Frontal cortex (tissue), 4 donors: ENCODE results near the gene SPOCK2. TPM values are rescaled to one million over a fixed set of nuclear protein-coding genes. Genes with fewer than 3 reads are reported as not detected.

Experiments used
- DNase-seq, 2 donors: peaks; one replicate each; pipeline ENCODE4 v3.0.0; 2012; ENCODE audit warnings: low spot score in 2 of 2
- FAIRE-seq: peaks from 2 replicates; lab custom pipeline; 2012; peaks lifted over from hg19 to GRCh38; lab: Jason Lieb, UNC
- total RNA-seq: library from RNA; depleted of rRNA; stranded (reverse); fragments of >200 nt; gene quantifications from one replicate; pipeline ENCODE4 v1.2.3, GENCODE V29; 2014
- donor health status: control.
- donor health status: control.
- donor health status: control.

SPOCK2 gene
- total RNA-seq, 1 donor from 2014 or later, result 26.9 TPM

DNA sequence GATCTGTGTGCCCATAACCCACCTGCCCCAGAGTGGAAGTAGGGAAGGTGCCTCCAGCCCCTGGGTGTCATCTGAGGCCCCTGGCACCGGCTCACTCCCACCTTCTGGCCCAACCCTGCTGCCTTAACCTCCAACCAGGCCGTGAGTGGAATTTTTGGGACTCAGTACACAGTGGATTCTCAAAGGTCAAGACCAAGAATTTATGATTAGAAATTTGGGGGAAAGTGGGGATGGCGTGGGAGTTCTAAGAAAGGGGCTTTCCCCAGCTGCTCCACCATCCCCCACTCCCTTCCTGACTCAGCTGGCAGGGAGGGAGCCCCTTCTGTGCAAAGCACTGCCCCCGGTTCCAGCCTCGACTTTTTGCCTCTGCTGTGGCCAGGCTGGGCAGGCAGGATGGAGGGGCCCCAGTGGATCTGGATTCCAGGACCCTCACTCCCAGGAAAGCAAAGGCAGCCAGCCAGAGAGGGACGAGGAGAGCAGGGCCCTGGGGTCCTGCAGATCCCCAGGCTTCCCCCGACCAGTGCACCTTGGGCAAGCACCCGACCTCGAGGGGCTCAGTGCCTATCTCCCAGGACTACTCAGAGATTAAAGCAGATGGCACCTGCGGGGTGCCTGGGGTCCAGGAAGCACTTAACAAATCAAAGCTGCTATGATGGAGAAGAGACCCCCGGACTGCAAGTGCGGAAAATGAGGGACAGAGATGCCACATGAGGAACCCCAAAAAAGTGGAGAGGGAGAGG, 12.8 kb downstream of the SPOCK2 start:
- no peak for FAIRE-seq
- DNase-seq, result no peak

- DNase-seq (no peak), FAIRE-seq (no peak)
Observed at GRCh38 chr10:72074574-72075375, 13.6 kb downstream of the SPOCK2 start.

- FAIRE-seq, result no peak
- no peak for DNase-seq
Observed at GRCh38 chr10:72073708-72074573, 14.4 kb downstream of the SPOCK2 start.

GRCh38 chr10:72072639-72073038, 15.7 kb downstream of the SPOCK2 start:
- DNase-seq, result no peak
- no peak for FAIRE-seq

- DNase-seq, result no peak
- FAIRE-seq, result no peak
Observed at GRCh38 chr10:72072046-72072445, 16.3 kb downstream of the SPOCK2 start.

GRCh38 chr10:72069751-72070526, 18.4 kb downstream of the SPOCK2 start:
- no peak for DNase-seq
- no peak for FAIRE-seq

- FAIRE-seq (no peak), DNase-seq (no peak)
Observed at GRCh38 chr10:72068901-72069446, 19.4 kb downstream of the SPOCK2 start.

DNA sequence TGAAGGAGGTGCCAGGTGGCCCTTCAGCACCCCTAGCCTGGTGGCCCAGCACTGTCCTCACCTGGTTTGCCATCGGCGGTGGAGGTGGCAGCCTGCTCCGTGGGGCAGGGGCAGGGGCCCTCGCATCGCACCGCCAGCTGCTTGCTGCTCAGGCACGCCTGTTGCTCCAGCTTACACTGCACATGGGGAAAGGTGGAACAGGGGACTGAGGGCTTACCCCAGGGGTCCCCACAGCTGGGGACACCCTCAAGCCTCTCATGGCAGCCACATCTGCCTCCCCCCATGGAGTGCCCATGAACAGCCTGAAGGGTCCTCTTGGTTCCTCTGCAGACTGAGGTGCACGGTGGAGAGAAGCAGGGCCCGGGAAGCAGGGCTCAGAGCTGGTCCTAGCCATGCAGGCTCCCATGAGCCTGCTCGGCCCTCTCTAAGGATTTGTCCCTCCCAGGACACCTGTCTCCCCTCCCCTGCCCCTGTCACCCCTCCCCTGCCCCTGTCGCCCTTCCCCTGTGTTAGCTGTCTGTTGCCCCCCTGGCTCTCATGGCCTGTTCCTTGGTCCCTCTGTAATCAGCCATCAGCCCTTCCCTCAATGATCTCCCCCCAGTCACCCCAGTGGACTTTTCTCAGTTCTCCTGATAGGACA, 20.1 kb downstream of the SPOCK2 start:
- DNase-seq, result no peak
- no peak for FAIRE-seq

- FAIRE-seq (no peak), DNase-seq (no peak)
Observed at GRCh38 chr10:72067463-72068125, 20.8 kb downstream of the SPOCK2 start.

DNA sequence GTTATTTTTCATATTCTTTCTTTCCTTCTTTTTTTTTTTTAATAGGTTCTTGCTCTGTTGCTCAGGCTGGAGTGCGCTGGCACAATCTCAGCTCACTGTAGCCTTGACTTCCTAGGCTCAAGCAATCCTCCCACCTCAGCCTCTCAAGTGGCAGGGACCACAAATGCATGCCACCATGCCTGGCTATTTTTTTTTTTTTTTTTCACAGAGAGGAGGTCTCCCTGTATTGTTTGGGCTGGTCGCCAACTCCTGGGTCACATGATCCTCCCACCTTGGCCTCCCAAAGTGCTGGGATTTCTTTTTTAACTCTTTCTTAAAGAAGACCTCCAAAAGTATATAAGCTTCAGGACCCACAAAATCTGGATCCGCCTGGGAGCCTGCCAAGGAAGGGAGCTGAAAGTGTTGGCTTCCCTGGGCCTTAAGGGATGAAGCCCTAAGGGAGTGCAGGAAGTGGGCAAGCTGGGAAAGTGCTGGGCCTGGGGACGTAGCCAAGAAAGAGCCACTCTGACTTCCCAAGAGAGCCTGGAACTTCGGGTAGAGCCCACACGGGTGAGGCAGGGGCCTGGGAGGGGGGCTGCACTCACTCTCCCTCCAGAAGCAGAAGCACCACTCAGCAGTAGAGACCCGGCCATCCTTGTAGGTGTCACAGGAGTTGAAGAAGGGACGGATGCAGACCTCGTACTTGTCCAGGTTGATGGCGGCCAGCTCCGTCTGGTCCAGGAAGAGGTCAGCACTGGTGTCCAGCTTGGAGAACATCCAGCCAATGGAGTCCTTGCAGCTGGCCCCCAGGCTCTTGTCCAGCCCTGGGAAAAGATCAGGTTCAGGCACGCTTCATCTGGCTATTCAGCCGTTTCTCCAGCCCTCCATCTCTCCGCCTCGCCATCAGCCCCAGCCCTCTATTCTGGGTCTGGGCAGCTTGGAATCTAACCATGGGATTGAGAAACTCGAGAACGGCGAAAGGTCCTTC, 21.8 kb downstream of the SPOCK2 start:
- no peak for FAIRE-seq
- DNase-seq, result no peak

GRCh38 chr10:72065439-72066025, 22.8 kb downstream of the SPOCK2 start:
- DNase-seq, result no peak
- FAIRE-seq, result no peak

GRCh38 chr10:72063703-72064391, 24.5 kb downstream of the SPOCK2 start:
- DNase-seq, result no peak
- FAIRE-seq, result no peak

GRCh38 chr10:72062832-72063702, 25.3 kb downstream of the SPOCK2 start:
- no peak for FAIRE-seq

GRCh38 chr10:72062382-72062781, 26.0 kb downstream of the SPOCK2 start:
- DNase-seq, result no peak
- no peak for FAIRE-seq

More at GRCh38 chr10:72062832-72063702, 25.3 kb downstream of the SPOCK2 start:
- DNase-seq, result no peak

DNA sequence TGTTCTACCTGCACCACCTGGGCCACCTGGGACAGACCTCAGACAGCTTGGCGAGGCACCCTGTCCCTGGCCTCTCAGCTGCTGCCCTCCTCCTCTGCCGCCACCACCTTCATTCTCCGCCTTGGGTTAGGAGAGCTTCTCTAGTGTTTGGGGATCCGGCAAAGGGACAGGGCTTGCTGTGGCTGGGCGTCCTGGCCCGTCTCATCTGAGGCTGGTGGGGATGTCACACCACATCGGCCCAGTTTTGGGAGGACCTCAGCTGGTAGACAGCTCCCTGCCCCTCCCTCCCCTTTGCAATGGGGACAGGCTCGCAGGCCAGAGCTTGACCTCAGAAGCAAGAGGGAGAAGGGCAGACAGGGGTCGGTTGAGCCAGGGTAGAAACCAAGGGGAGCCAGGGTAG, 26.4 kb downstream of the SPOCK2 start:
- DNase-seq, result no peak
- FAIRE-seq, result no peak
